Right renal pelvis (tissue), 4 donors: ENCODE data around the gene SEC24C. TPM values are rescaled to one million over a fixed set of nuclear protein-coding genes. Genes with fewer than 3 reads are reported as not detected.
"Not testable (repeated sequence)": the region's sequence is repeated elsewhere in the genome, so short reads cannot be mapped to it uniquely, and the experiment has no call there.

Experiments
- DNase-seq, 4 donors: peaks; one replicate each; pipeline ENCODE4 v3.0.0-alpha.2; 2013; ENCODE audit warnings: low read depth in 4 of 4, low spot score in 3 of 4, missing footprints in 1 of 4
- polyA plus RNA-seq, 4 donors: library from polyadenylated mRNA; unstranded; fragments of 120-200 nt; gene quantifications; one replicate each; pipeline ENCODE4 v1.2.1, GENCODE V29; 2013; ENCODE audit not compliant: insufficient read length in 4 of 4

The SEC24C gene
- polyA plus RNA-seq, 4 donors: 68.4 to 73.1 (median 71.1) TPM

- no peak for DNase-seq
Measured at GRCh38 chr10:73788864-73789658, 44.9 kb downstream of the SEC24C start.

GRCh38 chr10:73789659-73790055, 45.5 kb downstream of the SEC24C start:
- no peak for DNase-seq

GRCh38 chr10:73790886-73791625, 46.9 kb downstream of the SEC24C start:
- no peak for DNase-seq

GRCh38 chr10:73791871-73792400, 47.8 kb downstream of the SEC24C start:
- DNase-seq: no peak

GRCh38 chr10:73793456-73793855, 49.3 kb downstream of the SEC24C start:
- no peak for DNase-seq

- DNase-seq: not testable (repeated sequence)
Measured at GRCh38 chr10:73795491-73795890, 51.3 kb downstream of the SEC24C start.

GRCh38 chr10:73796035-73796434, 51.9 kb downstream of the SEC24C start:
- not testable (repeated sequence) for DNase-seq

GRCh38 chr10:73796766-73797165, 52.6 kb downstream of the SEC24C start:
- DNase-seq: no peak

GRCh38 chr10:73797324-73798025, 53.3 kb downstream of the SEC24C start:
- DNase-seq: no peak

GRCh38 chr10:73798087-73798486, 53.9 kb downstream of the SEC24C start:
- DNase-seq: no peak

GRCh38 chr10:73798927-73799560, 54.9 kb downstream of the SEC24C start:
- no peak for DNase-seq

- DNase-seq: no peak
Measured at GRCh38 chr10:73799899-73800559, 55.9 kb downstream of the SEC24C start.

GRCh38 chr10:73800560-73801252, 56.5 kb downstream of the SEC24C start:
- DNase-seq: no peak

- no peak for DNase-seq
Measured at GRCh38 chr10:73801253-73801590, 57.0 kb downstream of the SEC24C start.

GRCh38 chr10:73802276-73802991, 58.3 kb downstream of the SEC24C start:
- no peak for DNase-seq

GRCh38 chr10:73803680-73804286, 59.6 kb downstream of the SEC24C start:
- DNase-seq: no peak

GRCh38 chr10:73806176-73806950, 62.2 kb downstream of the SEC24C start:
- no peak for DNase-seq

GRCh38 chr10:73807471-73807870, 63.3 kb downstream of the SEC24C start:
- DNase-seq: no peak
